HG03196 (cell line): Measurements from ENCODE around the gene BCHE.

ENCODE experiments used
- ATAC-seq: cut with Tn5 transposase; IDR thresholded peaks from one replicate; pipeline ENCODE4 v1.9.1; 2021; ENCODE audit not compliant: unreplicated experiment

The BCHE gene

GRCh38 chr3:165837058-165837525, at the start of gene BCHE:
BCHE (minus strand) TSS chr3:165837423; CDS start chr3:165831033, 6,390 bp downstream.
- ATAC-seq, result no peak

DNA sequence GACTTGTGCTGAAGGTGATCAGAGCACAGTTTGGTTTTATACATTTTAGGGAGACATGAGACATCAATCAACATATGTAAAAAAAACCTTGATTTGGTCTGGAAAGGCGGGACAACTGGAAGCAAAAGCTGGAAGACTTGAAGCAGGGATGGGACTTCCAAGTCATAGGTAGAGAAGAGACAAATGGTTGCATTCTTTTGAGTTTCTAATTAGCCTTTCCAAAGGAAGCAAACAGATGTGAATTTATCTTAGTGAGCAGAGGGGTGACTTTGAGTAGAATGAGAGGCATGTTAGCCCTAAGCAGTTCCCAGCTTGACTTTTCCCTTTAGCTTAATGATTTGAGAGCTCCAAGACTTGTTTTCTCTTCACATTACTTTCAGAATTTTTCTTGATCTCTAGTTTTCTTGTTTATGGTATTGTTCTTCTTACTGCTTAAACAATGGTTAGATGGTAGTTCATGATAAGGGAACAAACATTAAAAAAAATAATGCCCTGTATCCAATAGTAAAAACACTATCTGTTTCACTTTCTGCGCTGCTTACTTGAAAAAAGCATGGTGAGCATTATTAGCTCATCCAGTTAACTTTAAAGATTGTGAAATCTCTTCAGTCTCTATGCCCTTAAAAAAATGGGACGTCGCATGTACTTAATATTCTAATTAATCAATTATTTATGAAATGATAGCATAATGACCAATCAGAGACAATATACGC, 48.5 kb upstream of the BCHE start:
- no peak for ATAC-seq

DNA sequence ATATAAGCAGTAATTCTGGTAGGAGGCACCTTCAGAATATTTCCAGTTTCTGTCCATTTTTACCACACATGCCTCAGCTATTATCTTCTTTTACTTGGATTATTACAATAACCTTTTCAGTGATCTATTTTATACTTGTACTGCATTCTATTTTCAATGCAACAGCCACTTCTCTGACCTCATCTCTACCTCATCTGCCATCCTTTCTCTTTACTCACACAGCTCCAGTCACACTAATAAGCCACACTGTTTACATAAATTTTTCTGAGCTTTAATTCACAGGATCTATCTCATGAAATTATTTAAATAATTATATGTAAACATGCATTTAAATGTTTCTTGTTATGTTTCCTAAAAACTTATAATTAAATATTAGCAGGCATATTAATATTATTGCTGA, 47.3 kb upstream of the BCHE start:
- ATAC-seq, result no peak

- no peak for ATAC-seq
These were observed 46.7 kb upstream of the BCHE start for GRCh38 chr3:165883863-165884478.

DNA sequence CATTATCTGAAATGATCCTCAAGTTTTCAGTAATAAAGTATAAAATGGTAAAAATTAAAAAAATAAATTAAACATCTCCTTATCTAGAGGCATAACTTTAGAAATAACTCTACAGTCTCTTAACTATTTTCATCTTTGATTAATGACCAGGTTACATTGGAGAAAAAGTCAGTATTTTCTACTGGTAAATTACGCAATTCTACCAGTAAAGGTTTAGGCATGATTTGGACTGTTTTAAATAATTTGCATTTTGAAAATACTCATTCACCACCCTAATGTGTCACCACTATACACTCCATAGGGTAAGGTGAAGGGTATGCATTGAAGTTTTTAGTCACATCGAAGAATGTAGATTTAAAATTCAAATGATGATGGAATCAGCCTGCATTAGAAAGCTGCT, 45.9 kb upstream of the BCHE start:
- ATAC-seq, result no peak

DNA sequence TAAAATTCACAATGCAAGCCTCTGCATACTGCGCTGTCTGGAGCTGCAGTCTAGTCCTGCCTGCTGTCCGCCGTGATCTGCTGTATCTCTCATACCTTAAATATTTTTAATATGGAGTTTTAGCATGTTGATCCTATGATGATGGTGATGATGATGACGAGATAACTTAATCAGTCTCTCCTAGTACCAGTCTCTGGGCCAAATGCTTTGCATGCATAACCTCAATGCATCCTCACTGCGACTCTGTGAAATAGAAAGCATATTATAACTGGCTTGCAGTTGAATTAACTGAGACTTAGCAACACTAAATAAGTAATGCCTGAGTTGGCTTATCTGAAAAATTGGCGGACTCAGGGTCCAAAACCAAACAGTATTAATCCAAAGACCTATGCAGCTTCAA, 38.4 kb upstream of the BCHE start:
- no peak for ATAC-seq

GRCh38 chr3:165874663-165875489, 37.7 kb upstream of the BCHE start:
- no peak for ATAC-seq

GRCh38 chr3:165868088-165868487, 30.9 kb upstream of the BCHE start:
- no peak for ATAC-seq

- no peak for ATAC-seq
These were observed 21.8 kb upstream of the BCHE start for GRCh38 chr3:165859061-165859460.

GRCh38 chr3:165855581-165855980, 18.4 kb upstream of the BCHE start:
- ATAC-seq, result no peak

DNA sequence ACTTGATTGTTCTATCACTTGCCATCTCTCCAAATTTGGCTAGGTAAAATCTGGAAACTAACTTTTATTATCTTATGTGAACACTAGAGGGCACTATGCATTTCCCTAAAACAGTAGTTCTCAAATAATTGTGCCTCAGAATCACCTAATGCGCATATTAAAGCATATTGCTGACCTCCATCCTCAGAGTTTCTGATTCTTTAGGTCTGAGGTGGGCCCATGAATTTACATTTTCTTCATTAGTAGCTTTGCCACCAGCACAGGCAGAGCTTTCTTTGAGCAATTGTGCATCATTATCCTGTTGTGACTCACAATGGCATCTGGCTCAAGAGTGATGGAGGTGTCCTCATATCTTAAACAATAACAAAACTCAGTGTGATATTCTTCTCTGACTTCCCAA, 17.5 kb upstream of the BCHE start:
- peak; percentile 61 for ATAC-seq

DNA sequence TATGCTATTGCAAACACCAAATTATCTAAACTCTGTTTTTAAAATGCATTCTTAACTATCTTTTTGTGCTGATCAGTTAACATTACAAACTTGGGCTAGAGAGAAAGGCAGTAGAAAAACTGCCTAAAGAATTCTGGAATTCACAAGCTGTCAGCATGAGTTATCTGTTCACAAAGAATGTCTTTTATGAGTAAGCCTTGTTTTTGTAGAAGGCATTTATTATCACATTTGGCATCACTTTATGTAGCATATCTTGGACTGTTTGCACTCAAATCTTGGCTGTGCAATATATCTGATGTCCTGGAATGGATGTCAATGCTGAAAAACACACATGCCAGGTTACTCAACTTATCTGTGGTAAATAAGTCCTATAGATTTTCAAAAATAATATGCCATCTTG, 15.5 kb upstream of the BCHE start:
- no peak for ATAC-seq

GRCh38 chr3:165852191-165852590, 15.0 kb upstream of the BCHE start:
- ATAC-seq, result no peak

DNA sequence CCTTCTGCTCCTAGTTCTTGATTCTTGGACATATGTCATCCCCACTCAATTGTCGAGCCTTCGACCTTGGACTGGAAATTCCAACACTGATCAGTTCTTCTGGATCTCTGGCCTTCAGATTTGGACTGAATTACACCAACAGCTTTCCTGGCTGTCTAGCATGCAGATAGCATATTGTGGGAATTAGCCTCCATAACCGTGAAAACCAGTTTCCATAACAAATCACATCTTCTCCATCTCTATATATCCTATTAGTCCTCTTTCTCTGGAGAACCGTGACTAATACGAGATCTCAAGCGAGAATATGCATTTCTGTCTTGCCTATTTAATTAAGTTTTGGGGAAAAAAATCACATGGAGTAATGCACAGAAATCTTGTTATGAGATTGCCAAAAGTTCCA, 8.8 kb upstream of the BCHE start:
- ATAC-seq, result no peak

DNA sequence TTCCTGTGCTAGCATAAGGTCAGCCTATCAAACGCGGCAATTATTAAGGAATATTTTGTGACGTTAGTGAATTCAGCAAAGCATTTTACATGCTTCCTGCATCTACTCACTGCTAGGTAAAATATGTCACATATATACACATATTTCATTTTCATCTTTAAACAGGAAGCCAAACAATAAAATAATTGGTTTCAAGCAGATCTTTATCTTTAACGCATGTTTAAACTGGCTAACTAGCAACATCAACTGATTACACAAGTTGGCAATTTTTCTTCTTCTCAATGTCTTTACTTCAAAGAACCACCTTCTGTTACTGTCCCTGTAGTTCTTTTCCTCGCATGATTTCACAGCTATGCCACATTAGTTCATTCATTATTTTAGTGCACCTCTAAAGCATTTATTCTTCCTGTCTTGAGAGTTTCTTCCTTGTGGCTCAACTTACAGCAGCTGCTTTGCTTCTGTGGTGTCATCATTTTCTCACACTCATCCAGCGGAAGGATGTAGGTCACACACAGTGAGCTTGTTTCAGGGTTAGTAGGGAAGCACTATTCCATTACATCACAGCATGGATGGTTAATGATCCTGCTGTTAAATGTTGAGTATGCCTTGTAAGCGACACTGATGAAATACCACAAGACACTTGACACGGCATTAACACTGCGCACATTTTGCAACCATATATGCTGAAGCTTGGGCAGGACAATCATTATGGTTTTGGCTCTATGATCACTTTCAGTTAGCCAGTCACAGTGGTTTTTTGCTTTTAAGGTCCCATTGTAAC, 2.3 kb upstream of the BCHE start:
- ATAC-seq, result no peak

DNA sequence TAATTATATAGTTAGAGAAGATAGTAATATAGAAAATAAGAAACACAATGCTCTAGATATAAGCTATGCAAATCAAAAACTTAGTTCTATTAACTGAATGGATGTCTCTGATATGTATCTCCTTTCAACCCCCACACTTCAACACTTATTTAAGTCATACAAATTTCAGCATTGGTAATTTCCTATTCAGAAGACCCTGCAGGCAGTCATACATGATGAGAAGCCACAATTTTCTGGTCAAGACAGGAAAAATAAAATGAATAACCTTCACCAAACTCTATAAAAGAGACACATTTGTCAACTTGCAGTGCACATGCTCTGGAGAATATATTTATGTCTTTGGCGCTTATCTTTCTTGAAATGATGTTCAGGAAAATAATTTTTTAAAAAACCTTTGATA, 578 bp upstream of the BCHE start:
- no peak for ATAC-seq

DNA sequence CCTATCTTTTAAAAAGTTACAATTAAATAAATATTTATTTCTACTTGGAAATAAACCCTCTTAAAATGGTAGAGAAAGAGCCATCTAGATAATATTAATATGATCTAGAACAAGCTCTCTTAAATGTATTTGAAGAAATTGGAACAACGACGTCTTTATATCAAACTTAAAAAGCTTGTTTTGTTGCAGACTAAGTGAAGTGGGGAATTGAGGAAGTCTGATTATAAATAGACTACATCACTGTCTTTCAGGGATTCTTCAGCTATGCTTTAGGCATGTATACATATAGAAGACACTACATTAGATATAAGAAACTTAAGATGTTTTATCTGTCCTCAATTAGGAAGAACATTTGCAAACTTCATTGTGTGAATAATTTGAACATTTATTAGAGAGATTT, 1.8 kb downstream of the BCHE start:
- no peak for ATAC-seq

- ATAC-seq, result no peak
These were observed 6.5 kb downstream of the BCHE start for GRCh38 chr3:165830746-165831145.

- no peak for ATAC-seq
These were observed 9.3 kb downstream of the BCHE start for GRCh38 chr3:165827883-165828282.

DNA sequence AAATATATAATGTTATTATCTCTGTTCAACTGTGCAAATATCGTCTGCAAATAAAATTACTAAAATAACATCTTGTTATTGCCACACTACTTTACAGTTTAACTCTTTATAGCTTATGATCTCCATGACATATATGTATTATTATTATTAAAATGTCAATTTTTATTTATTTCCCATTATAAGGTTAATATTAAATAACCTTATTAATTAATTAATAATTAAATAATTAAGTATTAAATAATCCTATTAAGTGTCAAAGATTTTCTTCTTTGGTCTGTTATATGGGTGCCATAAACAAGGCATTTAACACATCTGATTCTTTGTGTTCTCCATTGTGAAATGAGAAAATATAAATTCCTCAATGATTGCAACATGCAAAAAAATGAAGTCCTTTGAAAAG, 10.0 kb downstream of the BCHE start:
- no peak for ATAC-seq

DNA sequence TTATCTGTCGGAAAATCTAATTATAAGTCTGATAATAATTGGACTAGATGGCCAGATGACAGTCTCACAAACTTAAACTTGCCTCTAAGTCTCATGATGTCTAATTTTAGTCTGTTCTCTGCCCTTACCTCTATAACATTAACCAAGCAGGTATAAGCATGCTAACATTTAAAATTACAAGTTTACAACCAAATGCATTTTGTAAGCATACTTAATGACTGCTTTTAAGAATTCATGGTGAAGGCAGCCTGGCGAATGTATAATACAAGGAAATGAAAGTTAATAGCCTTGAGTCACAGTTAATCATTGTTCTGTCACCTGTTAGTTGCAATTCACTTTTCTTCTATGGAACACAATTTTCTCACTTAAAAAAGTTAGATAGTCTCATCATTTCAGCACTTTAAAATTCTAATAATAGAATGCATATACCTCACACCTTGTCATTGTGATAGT, 16.5 kb downstream of the BCHE start:
- ATAC-seq, result peak; percentile 56
